Endothelial cell of umbilical vein (primary cell): ENCODE measurements around the gene RAB3IP. TPM values are rescaled to one million over a fixed set of nuclear protein-coding genes. Genes with fewer than 3 reads are reported as not detected.

Source experiments
- BruUV-seq: library from RNA; stranded (reverse); fragments of 400-500 nt; replicated peaks from 2 replicates; lab custom pipeline; 2021; lab: Mats Ljungman, UMichigan
- CTCF ChIA-PET: fragments of 300-600, 350-600 bp; sonication (Branson Sonifier 250); formaldehyde crosslinking; loops from one replicate; lab custom pipeline; 2021; ENCODE audit warnings: antibody characterized with exemption, inconsistent platforms; lab: Charles Lee
- POLR2A ChIA-PET: fragments of 300-600, 350-600 bp; sonication (Branson Sonifier 250); formaldehyde crosslinking; loops from one replicate; lab custom pipeline; 2021; ENCODE audit warnings: antibody characterized with exemption, inconsistent platforms; lab: Charles Lee
- DNase-seq: peaks from one replicate; pipeline ENCODE4 v3.0.0-alpha.2; 2011; ENCODE audit warnings: low read depth, low spot score
- FAIRE-seq: peaks from 2 replicates; lab custom pipeline; 2011; peaks lifted over from hg19 to GRCh38; lab: Jason Lieb, UNC
- H2AFZ ChIP-seq: 2 replicates; pipeline ENCODE4 v1.6.0; 2012; ENCODE audit warnings: low read depth, low read length, control low read depth, inconsistent platforms
- H3K27ac ChIP-seq: 2 replicates; pipeline ENCODE4 v1.5.1; 2011; ENCODE audit warnings: low read depth, mild to moderate bottlenecking, control low read depth, low read length, moderate library complexity; ENCODE audit not compliant: insufficient read depth
- H3K27me3 ChIP-seq, 2 experiments: 2 replicates each; pipeline versions ENCODE4 v1.6.0 to v1.6.1; 2011; ENCODE audit warnings: low read length in 2 of 2, mixed read lengths in 1 of 2; ENCODE audit not compliant: control insufficient read depth in 2 of 2, insufficient read depth in 2 of 2
- H3K36me3 ChIP-seq, 2 experiments: 2 replicates in 1 of 2; 3 replicates in 1 of 2; pipeline ENCODE4 v1.5.1; 2011; ENCODE audit warnings: low read length in 2 of 2, mild to moderate bottlenecking in 1 of 2, moderate library complexity in 1 of 2; ENCODE audit not compliant: control insufficient read depth in 2 of 2, insufficient read depth in 2 of 2; ENCODE audit errors: extremely low read depth in 1 of 2
- H3K4me1 ChIP-seq: 3 replicates; pipeline ENCODE4 v1.5.1; 2011; ENCODE audit warnings: mild to moderate bottlenecking, low read length; ENCODE audit not compliant: control insufficient read depth, insufficient read depth; ENCODE audit errors: extremely low read depth
- H3K4me2 ChIP-seq: 2 replicates; pipeline ENCODE4 v1.6.1; 2011; ENCODE audit warnings: low read length, control low read depth, mixed read lengths; ENCODE audit not compliant: insufficient read depth
- H3K4me3 ChIP-seq, 3 experiments: fragments of 200-600 bp in 1 of 3; sonication (generic), shearing (Covaris generic) in 1 of 3; replicated peaks in 1 of 3; 2 replicates each; pipeline ENCODE4 v1.5.1; 2011 to 2016; ENCODE audit warnings: control low read depth in 3 of 3, low read length in 3 of 3, mild to moderate bottlenecking in 2 of 3, inconsistent platforms in 1 of 3, low read depth in 1 of 3, moderate library complexity in 1 of 3; ENCODE audit not compliant: insufficient read depth in 1 of 3
- H3K79me2 ChIP-seq: 2 replicates; pipeline ENCODE4 v1.6.0; 2012; ENCODE audit warnings: low read length, inconsistent platforms; ENCODE audit not compliant: control insufficient read depth, insufficient read depth
- H3K9ac ChIP-seq: replicated peaks from 2 replicates; pipeline ENCODE3; 2011; ENCODE audit warnings: low read length, control low read depth; ENCODE audit not compliant: insufficient read depth; ENCODE audit errors: extremely low read depth
- H3K9me1 ChIP-seq: replicated peaks from 3 replicates; pipeline ENCODE4 v1.6.0; 2011; ENCODE audit warnings: mild to moderate bottlenecking, low read length; ENCODE audit not compliant: control insufficient read depth, insufficient read depth; ENCODE audit errors: extremely low read depth
- H3K9me3 ChIP-seq: replicated peaks from 2 replicates; pipeline ENCODE4 v1.5.1; 2012; ENCODE audit warnings: low read length, inconsistent platforms; ENCODE audit not compliant: control insufficient read depth, insufficient read depth
- H4K20me1 ChIP-seq: replicated peaks from 2 replicates; pipeline ENCODE3; 2011; ENCODE audit warnings: mild to moderate bottlenecking, low read length; ENCODE audit not compliant: control insufficient read depth, insufficient read depth; ENCODE audit errors: extremely low read depth
- CTCF ChIP-seq, 2 donors: IDR thresholded peaks; 1 replicate in 1 of 2; 2 replicates in 1 of 2; pipeline ENCODE4 v1.5.1; 2011; ENCODE audit warnings: low read length in 2 of 2, mild to moderate bottlenecking in 2 of 2, moderate library complexity in 2 of 2, control low read depth in 1 of 2, inconsistent platforms in 1 of 2, low read depth in 1 of 2; ENCODE audit not compliant: insufficient read depth in 1 of 2; ENCODE audit errors: extremely low read depth in 1 of 2
- EZH2 ChIP-seq: IDR thresholded peaks from 2 replicates; pipeline ENCODE4 v1.6.1; 2012; ENCODE audit warnings: borderline replicate concordance, low read depth, mild to moderate bottlenecking, moderate library complexity, low read length, inconsistent platforms; ENCODE audit not compliant: severe bottlenecking
- FOS ChIP-seq: IDR thresholded peaks from 2 replicates; pipeline ENCODE4 v1.6.1; 2011; ENCODE audit warnings: mild to moderate bottlenecking, low read length, moderate library complexity, borderline replicate concordance; ENCODE audit not compliant: insufficient read depth
- GATA2 ChIP-seq: IDR thresholded peaks from 2 replicates; pipeline ENCODE4 v1.7.0; 2011; ENCODE audit warnings: low read depth, mild to moderate bottlenecking, moderate library complexity, mixed read lengths, low read length; ENCODE audit not compliant: insufficient read length, insufficient read depth
- JUN ChIP-seq: IDR thresholded peaks from 2 replicates; pipeline ENCODE4 v1.6.1; 2011; ENCODE audit warnings: borderline replicate concordance, low read depth; ENCODE audit not compliant: insufficient read length, insufficient read depth
- MAX ChIP-seq: IDR thresholded peaks from 2 replicates; pipeline ENCODE4 v1.6.1; 2011; ENCODE audit not compliant: insufficient read depth, insufficient read length
- MYC ChIP-seq: IDR thresholded peaks from one replicate; pipeline ENCODE4 v1.6.1; 2011; ENCODE audit warnings: mild to moderate bottlenecking, low read depth, low read length
- POLR2A ChIP-seq: IDR thresholded peaks from 2 replicates; pipeline ENCODE4 v1.6.1; 2012; ENCODE audit warnings: low read depth, mild to moderate bottlenecking, control low read depth, low read length
- POLR2AphosphoS5 ChIP-seq: IDR thresholded peaks from 2 replicates; pipeline ENCODE4 v1.6.1; 2012; ENCODE audit warnings: low read depth, mild to moderate bottlenecking, control low read depth, low read length, moderate library complexity; ENCODE audit not compliant: insufficient read depth
- dilution Hi-C: fragments of 300-500 bp; cut with MboI; formaldehyde crosslinking; loops from one replicate; pipeline ENCODE4 v1.15.0; 2019; ENCODE audit warnings: low sequenced_read_pairs; ENCODE audit not compliant: extremely low pct_ligation_motif_present
- intact Hi-C: fragments of 100-400 bp; cut with micrococcal nuclease; formaldehyde crosslinking; loops from one replicate; pipeline ENCODE4 v1.10.0; 2022
- polyA plus RNA-seq, 4 experiments: library from polyadenylated mRNA; depleted of rRNA in 3 of 4; stranded (reverse) in 3 of 4; unstranded in 1 of 4; fragments of >200 nt; gene quantifications; 2 replicates each; pipeline versions ENCODE4 v1.2.1 to v1.2.3, GENCODE V29; 2011 to 2012; ENCODE audit warnings: missing spikeins in 1 of 4
- total RNA-seq: library from RNA; stranded (reverse); gene quantifications from 2 replicates; pipeline ENCODE4 v1.2.3, GENCODE V29; 2021

RAB3IP gene
- total and polyA plus RNA-seq, 2 donors (not counting 3 experiments of a cell fraction or from before 2014, with no cell fraction given), result 9.6 to 13.3 TPM

GRCh38 chr12:69719336-69720316 is 19.0 kb upstream of the RAB3IP start:
- no peak overlapping the region for H3K4me2 ChIP-seq
- H3K9me1 ChIP-seq, result no peaks in the 10 kb centered on the region
- dilution Hi-C loops, result no loop called here
- H3K4me1 ChIP-seq, result peaks cover 2% of the 10 kb centered on the region
- intact Hi-C loops, result no loop called here
- H3K79me2 ChIP-seq, result no peaks in the 10 kb centered on the region
- no peak overlapping the region for H3K9ac ChIP-seq
- DNase-seq (no peak), FAIRE-seq (no peak)
- ChIA-PET POLR2A (no interaction called here), CTCF (interaction anchor here (0.8 to 1.9 kb wide), 4 partner anchors 15 to 65 kb away, joined by 3 to 6 read pairs (median 3); no protein-coding TSS in a partner anchor)
- H3K36me3 ChIP-seq, result no peaks in the 10 kb centered on the region
- H3K9me3 ChIP-seq, result no peaks in the 10 kb centered on the region
- H3K4me3 ChIP-seq, result no peak overlapping the region
- no peaks in the 10 kb centered on the region for H4K20me1 ChIP-seq
- no TSS peak for BruUV-seq
- no peak overlapping the region for H3K27ac ChIP-seq
- TF ChIP-seq FOS (no peak), EZH2 (no peak), CTCF (IDR thresholded peaks at IDR 0.05; ENCODE audit: extremely low read depth in 1 of 2, insufficient read depth in 1 of 2, low read depth in 1 of 2, low read length in 2 of 2) (no peak), POLR2AphosphoS5 (no peak), MYC (no peak), POLR2A (no peak), GATA2 (no peak), JUN (no peak), MAX (no peak)
- no peaks in the 10 kb centered on the region for H3K27me3 ChIP-seq
- no peak overlapping the region for H2AFZ ChIP-seq
